Spleen (tissue), 11 donors: ENCODE measurements around the gene SLC19A3. TPM values are rescaled to one million over a fixed set of nuclear protein-coding genes. Genes with fewer than 3 reads are reported as not detected.

Experiments
- DNase-seq: peaks from one replicate; pipeline ENCODE4 v3.0.0-alpha.2; 2020
- H3K27ac ChIP-seq, 8 donors: fragments of 200-600 bp; sonication (generic) in 7 of 8; 1 replicate in 4 of 8; 2 replicates in 4 of 8; pipeline versions ENCODE4 v1.5.0 to v1.8.0; 2016 to 2021; ENCODE audit warnings: inconsistent platforms in 4 of 8, mild to moderate bottlenecking in 4 of 8, moderate library complexity in 1 of 8
- H3K27me3 ChIP-seq, 7 donors: fragments of 200-600 bp; sonication (generic) in 6 of 7; replicated peaks in 1 of 7; 1 replicate in 4 of 7; 2 replicates in 3 of 7; pipeline versions ENCODE4 v1.5.0 to v1.8.0; 2016 to 2021; ENCODE audit warnings: inconsistent platforms in 3 of 7, mild to moderate bottlenecking in 1 of 7
- H3K36me3 ChIP-seq, 6 donors: fragments of 200-600 bp; sonication (generic) in 5 of 6; 1 replicate in 4 of 6; 2 replicates in 2 of 6; pipeline versions ENCODE4 v1.5.0 to v1.8.0; 2016 to 2021; ENCODE audit warnings: inconsistent platforms in 2 of 6
- H3K4me1 ChIP-seq, 6 donors: fragments of 200-600 bp; sonication (generic) in 5 of 6; 1 replicate in 3 of 6; 2 replicates in 3 of 6; pipeline versions ENCODE4 v1.5.0 to v1.8.0; 2016 to 2021; ENCODE audit warnings: inconsistent platforms in 3 of 6
- H3K4me3 ChIP-seq, 8 donors: fragments of 200-600 bp; sonication (generic) in 7 of 8; 1 replicate in 4 of 8; 2 replicates in 4 of 8; pipeline versions ENCODE4 v1.5.0 to v1.8.0; 2016 to 2021; ENCODE audit warnings: inconsistent platforms in 4 of 8, mild to moderate bottlenecking in 4 of 8, moderate library complexity in 2 of 8
- H3K9me3 ChIP-seq, 8 donors: fragments of 200-600 bp; sonication (generic) in 7 of 8; 1 replicate in 4 of 8; 2 replicates in 4 of 8; pipeline versions ENCODE4 v1.5.0 to v1.8.0; 2016 to 2021; ENCODE audit warnings: inconsistent platforms in 4 of 8
- CTCF ChIP-seq, 11 experiments: fragments of 200-600 bp in 7 of 11; fragments of 450-650 bp in 4 of 11; sonication (generic) in 4 of 11; IDR thresholded peaks in 8 of 11; conservative IDR thresholded peaks in 3 of 11; 1 replicate in 7 of 11; 2 replicates in 4 of 11; pipeline versions ENCODE4 v1.4.0 to v1.8.0; 2016 to 2021; ENCODE audit warnings: antibody characterized with exemption in 11 of 11, inconsistent platforms in 4 of 11, mild to moderate bottlenecking in 1 of 11
- POLR2A ChIP-seq, 3 donors: fragments of 450-650 bp; IDR thresholded peaks; one replicate each; pipeline ENCODE4 v1.5.1; 2017; ENCODE audit warnings: antibody characterized with exemption in 3 of 3, mild to moderate bottlenecking in 1 of 3
- POLR2AphosphoS5 ChIP-seq, 3 donors: sonication (generic); formaldehyde crosslinking; IDR thresholded peaks; one replicate each; pipeline ENCODE4 v1.5.1; 2017; ENCODE audit warnings: antibody characterized with exemption in 3 of 3
- WGBS, 5 donors: extraction: QIAGEN DNeasy Blood & Tissue Kit in 3 of 5; methylation state at CpG; one replicate each; pipeline versions ENCODE4 v1.1.5 to v1.1.7; 2013 to 2018; 5-methylcytosine and 5-hydroxymethylcytosine counted together
- intact Hi-C: fragments of 100-400 bp; cut with DNase I; formaldehyde crosslinking; loops from one replicate; pipeline ENCODE4 v1.15.0; 2023; ENCODE audit warnings: low total_unique reads
- polyA plus RNA-seq, 3 donors: library from polyadenylated mRNA; stranded (reverse); fragments of 200-250 nt; gene quantifications; one replicate each; pipeline ENCODE4 v1.2.1, GENCODE V29; 2013
- total RNA-seq, 7 donors: library from RNA; depleted of rRNA in 3 of 7; stranded (reverse); fragments of >200 nt in 3 of 7; fragmentation: NEBNext Ultra II Directional in 4 of 7; extraction: Animal tissue kit (Norgen Biotek cat#: 25700) in 4 of 7; gene quantifications; one replicate each; pipeline versions ENCODE4 v1.1.0 to v1.2.1, GENCODE V29; 2016 to 2021
- donor health status: healthy with polysubstance abuse.
- donor health status: DM: no; HTN: no; CAD: no; lungs with moderate emphysema.
- donor health status: DM: no; HTN: no; CAD: no.
- donor health status: Bipolar disorder and iron deficiency.
- donor health status: healthy.
- donor health status: DM: no; HTN: no; CAD: no.
- donor health status: DM: yes; HTN: yes; CAD: no.

SLC19A3 gene
- total and polyA plus RNA-seq, 10 donors, result 0.06 to 0.23 (median 0.15) TPM; not detected in 5

DNA sequence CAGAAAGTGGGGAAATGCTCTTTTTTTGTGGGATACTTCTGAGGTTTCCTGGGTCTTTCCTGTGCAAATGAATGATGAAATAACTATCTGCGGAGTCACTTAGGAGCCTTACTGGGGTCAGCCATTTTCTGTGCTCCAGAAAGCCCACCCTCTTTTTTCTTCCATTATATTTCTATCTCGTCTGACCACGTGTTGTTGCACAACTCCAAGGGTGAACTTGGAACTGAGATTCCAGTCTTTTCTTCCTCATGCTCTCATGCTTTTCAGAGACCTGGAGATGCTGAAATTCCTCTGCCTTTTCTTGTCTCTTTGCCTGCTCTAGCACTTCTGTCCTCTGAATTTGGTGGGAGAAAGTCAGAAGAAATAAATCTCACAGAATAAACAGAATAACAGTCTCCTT lies 56.0 kb downstream of the SLC19A3 start:
- no peak for DNase-seq
- no peak for TF ChIP-seq POLR2A (IDR thresholded peaks at IDR 0.05)
- TF ChIP-seq POLR2AphosphoS5 (IDR thresholded peaks at IDR 0.05), result no peak
- no peak for TF ChIP-seq CTCF (IDR thresholded peaks at IDR 0.05 in 8 of 11, conservative IDR thresholded peaks at IDR 0.05 in 3 of 11)
- Histone ChIP-seq H3K4me1 (peaks cover 0 to 6% (median 2%) of the 10 kb centered on the region in 6 donors), H3K27me3 (no peaks in the 10 kb centered on the region), H3K9me3 (no peaks in the 10 kb centered on the region), H3K27ac (no peak overlapping the region), H3K4me3 (no peak overlapping the region), H3K36me3 (no peaks in the 10 kb centered on the region)
- intact Hi-C loops, result no loop called here
- 32 to 64% (median 44%) methylated on average over 3 of the region's 3 CpGs for whole genome bisulfite sequencing, 5 donors

DNA sequence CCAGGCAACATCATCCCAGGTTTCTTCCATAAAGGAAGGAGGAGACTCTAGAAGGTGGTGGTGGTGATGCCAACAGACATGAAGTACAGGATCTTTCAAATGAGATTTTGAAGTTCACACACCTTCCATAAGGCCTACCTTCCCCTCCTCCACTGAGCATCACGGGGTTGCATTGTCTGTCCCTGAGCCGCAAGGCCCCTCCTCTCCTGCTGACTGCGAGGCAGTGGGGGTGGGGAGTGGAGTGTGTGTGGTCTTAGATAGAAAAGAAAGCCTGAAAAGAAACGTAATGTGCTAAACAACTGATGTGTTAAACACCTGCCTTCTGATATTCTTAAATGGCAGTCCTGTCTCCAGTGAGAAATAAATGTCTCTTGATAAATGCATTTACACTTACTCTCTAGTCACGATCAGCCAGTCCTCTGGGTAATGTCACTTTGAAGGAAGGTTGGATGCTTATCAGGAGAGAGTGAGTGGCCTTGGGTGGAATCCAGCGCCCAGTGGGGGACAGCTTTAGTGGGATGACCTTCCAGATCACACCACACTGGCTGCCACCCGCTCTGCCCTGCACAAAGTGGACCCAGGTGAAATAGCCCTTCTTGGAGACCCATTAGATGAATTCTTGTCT lies 56.7 kb downstream of the SLC19A3 start:
- DNase-seq, result no peak
- H3K4me3 ChIP-seq, result no peak overlapping the region
- peaks cover 0 to 6% (median 2%) of the 10 kb centered on the region in 6 donors for H3K4me1 ChIP-seq
- WGBS, 5 donors, result 53 to 66% (median 62%) methylated on average over 7 of the region's 7 CpGs
- intact Hi-C loops, result no loop called here
- H3K36me3 ChIP-seq, result no peaks in the 10 kb centered on the region
- no peak overlapping the region for H3K27ac ChIP-seq
- H3K9me3 ChIP-seq, result no peaks in the 10 kb centered on the region
- no peaks in the 10 kb centered on the region for H3K27me3 ChIP-seq
- TF ChIP-seq POLR2AphosphoS5 (IDR thresholded peaks at IDR 0.05) (no peak), POLR2A (IDR thresholded peaks at IDR 0.05) (no peak), CTCF (IDR thresholded peaks at IDR 0.05 in 8 of 11, conservative IDR thresholded peaks at IDR 0.05 in 3 of 11) (no peak)

GRCh38 chr2:227657199-227657845 lies 60.5 kb downstream of the SLC19A3 start:
- no peaks in the 10 kb centered on the region for H3K36me3 ChIP-seq
- H3K4me1 ChIP-seq, result peaks cover 0 to 6% (median 2%) of the 10 kb centered on the region in 6 donors
- no peak overlapping the region for H3K4me3 ChIP-seq
- H3K9me3 ChIP-seq, result no peaks in the 10 kb centered on the region
- intact Hi-C loops, result loop anchor here (5.0 kb wide), 1 partner anchor 110 kb away; no protein-coding TSS in a partner anchor
- TF ChIP-seq POLR2AphosphoS5 (IDR thresholded peaks at IDR 0.05), result no peak
- TF ChIP-seq CTCF (IDR thresholded peaks at IDR 0.05 in 8 of 11, conservative IDR thresholded peaks at IDR 0.05 in 3 of 11), result no peak
- no peak for TF ChIP-seq POLR2A (IDR thresholded peaks at IDR 0.05)
- H3K27me3 ChIP-seq, result no peaks in the 10 kb centered on the region
- no peak for DNase-seq
- 75 to 91% (median 83%) methylated on average over 8 of the region's 8 CpGs for WGBS, 5 donors
- H3K27ac ChIP-seq, result no peak overlapping the region

DNA sequence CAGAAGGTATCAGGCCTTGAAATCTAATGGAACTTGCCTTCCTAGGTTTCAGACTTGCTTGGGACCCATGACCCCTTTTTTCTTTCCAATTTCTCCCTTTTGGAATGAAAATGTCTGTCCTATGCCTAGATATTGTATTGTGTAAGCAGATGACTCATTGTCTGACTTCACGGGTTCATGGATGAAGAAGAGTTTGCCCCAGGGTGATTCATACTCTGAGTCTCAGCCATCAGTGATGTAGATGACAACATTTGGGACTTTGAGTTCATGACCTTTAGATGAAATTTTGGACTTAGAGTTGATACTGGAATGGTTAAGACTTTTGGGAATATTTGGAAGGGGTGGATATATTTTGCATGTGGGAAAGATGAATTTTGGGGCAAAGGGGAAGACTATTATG lies 62.4 kb downstream of the SLC19A3 start:
- H3K4me1 ChIP-seq, result peaks cover 0 to 6% (median 2%) of the 10 kb centered on the region in 6 donors
- H3K27ac ChIP-seq, result no peak overlapping the region

More for the DNA sequence above, 62.4 kb downstream of the SLC19A3 start:
- intact Hi-C loops, result loop anchor here (5.0 kb wide), 1 partner anchor 112 kb away; no protein-coding TSS in a partner anchor
- no peaks in the 10 kb centered on the region for H3K9me3 ChIP-seq
- no peak overlapping the region for H3K4me3 ChIP-seq
- TF ChIP-seq POLR2AphosphoS5 (IDR thresholded peaks at IDR 0.05), result no peak
- no peaks in the 10 kb centered on the region for H3K36me3 ChIP-seq
- no peak for DNase-seq
- H3K27me3 ChIP-seq, result no peaks in the 10 kb centered on the region
- 33 to 72% (median 44%) methylated on average over 1 of the region's 1 CpG for WGBS, 5 donors
